ENCODE data around the gene CYP2C18. TPM values are rescaled to one million over a fixed set of nuclear protein-coding genes. Genes with fewer than 3 reads are reported as not detected.
A peak's percentile ranks its signal among the peaks of the same experiment; 100 is the strongest.

The CYP2C18 gene
- total RNA-seq, 4 donors from 2014 or later, result 1.1 to 17.2 (median 16.2) TPM; not detected in 1

DNA sequence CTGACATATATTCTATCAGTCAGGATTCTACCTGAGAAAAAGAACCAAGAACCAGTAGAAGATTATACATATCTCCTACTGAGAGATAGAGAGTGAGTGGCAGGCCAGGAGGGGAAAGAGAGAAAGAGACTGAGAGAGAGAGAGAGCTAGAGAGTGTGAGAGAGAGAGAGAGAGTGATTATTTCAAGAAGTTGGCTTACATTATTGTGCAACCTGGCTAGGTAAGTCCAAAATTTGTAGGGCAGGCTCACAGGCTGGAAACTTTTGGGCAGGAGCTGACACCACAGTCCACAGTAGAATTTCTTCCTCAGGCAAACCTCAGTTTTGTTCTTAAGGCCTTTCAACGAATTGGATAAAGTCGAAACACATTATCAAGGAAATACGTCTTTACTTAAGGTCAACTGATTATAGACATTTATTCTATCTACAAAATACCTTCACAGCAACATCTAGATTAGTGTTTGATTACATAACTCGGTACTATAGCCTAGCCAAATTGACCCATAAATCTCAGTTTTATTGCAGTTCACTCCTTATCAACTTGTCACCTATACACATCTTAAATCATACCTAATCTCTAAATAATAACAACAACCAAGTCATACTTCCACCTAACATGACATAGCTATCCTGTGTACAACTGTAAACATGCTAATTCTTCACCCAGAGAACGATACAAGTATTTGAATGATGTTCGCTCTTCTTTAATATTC, 17.0 kb upstream of the CYP2C18 start:
- intact Hi-C loops (cut with DNase I; ENCODE audit: low total_unique reads) (no loop called here), in situ Hi-C loops (cut with MboI; ENCODE audit: low pct_ligation_motif_present in 1 of 4, low pct_unique_long_range_greater_than_20kb in 1 of 4, low sequenced_read_pairs in 3 of 4) (no loop called here)
- H3K27me3 ChIP-seq, result no peaks in the 10 kb centered on the region
- H3K36me3 ChIP-seq, result no peaks in the 10 kb centered on the region
- 39 to 50% methylated on average over 6 of the region's 6 CpGs for WGBS, 2 donors (ENCODE audit: low coverage in 1 of 2)
- H3K4me1 ChIP-seq, result peaks cover 0 to 5% (median 2%) of the 10 kb centered on the region in 4 donors
- H3K9me3 ChIP-seq, result no peaks in the 10 kb centered on the region
- no peak for DNase-seq
- TF ChIP-seq POLR2AphosphoS5 (IDR thresholded peaks at IDR 0.05) (no peak), EP300 (IDR thresholded peaks at IDR 0.05; ENCODE audit: low read depth) (no peak), POLR2A (IDR thresholded peaks at IDR 0.05) (no peak)
- TF ChIP-seq, protein P1, sequence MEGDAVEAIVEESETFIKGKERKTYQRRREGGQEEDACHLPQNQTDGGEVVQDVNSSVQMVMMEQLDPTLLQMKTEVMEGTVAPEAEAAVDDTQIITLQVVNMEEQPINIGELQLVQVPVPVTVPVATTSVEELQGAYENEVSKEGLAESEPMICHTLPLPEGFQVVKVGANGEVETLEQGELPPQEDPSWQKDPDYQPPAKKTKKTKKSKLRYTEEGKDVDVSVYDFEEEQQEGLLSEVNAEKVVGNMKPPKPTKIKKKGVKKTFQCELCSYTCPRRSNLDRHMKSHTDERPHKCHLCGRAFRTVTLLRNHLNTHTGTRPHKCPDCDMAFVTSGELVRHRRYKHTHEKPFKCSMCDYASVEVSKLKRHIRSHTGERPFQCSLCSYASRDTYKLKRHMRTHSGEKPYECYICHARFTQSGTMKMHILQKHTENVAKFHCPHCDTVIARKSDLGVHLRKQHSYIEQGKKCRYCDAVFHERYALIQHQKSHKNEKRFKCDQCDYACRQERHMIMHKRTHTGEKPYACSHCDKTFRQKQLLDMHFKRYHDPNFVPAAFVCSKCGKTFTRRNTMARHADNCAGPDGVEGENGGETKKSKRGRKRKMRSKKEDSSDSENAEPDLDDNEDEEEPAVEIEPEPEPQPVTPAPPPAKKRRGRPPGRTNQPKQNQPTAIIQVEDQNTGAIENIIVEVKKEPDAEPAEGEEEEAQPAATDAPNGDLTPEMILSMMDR (IDR thresholded peaks at IDR 0.05), result no peak
- no peak overlapping the region for H3K4me3 ChIP-seq
- no peak overlapping the region for H3K27ac ChIP-seq

DNA sequence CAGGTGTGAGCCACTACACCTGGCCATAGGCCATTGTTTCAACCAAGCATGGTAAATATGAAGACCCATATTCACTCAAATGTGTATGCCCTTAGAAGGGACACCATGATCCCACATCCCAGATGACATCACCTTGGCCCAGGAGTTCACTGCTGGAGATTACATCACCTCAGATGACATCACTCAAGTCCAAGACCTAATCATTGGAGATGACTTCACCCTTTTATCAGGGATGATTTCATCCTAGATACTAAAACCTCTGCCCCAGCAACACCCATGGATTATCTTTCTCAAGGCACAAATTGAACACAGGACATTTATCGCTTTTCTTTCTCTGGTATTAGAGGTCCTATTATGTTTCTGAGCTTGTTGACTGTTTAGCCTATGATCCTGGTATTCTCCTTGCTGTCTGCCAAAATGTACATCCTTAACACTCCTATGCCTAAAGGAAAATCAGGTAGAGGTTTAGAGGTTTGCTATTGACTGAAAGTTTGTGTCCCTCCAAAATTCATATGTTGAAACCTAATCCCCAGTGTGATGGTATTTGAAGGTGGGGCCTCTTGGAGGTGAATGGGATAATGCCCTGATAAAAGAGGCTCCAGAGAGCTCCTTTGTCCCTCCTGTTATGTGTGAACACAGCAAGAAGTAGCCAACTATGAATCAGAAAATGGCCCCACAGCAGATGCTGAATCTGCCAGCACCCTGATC, 9.8 kb upstream of the CYP2C18 start:
- Histone ChIP-seq H3K4me1 (peaks cover 0 to 7% (median 0%) of the 10 kb centered on the region in 4 donors), H3K9me3 (no peaks in the 10 kb centered on the region), H3K27me3 (no peaks in the 10 kb centered on the region), H3K36me3 (no peaks in the 10 kb centered on the region), H3K4me3 (no peak overlapping the region), H3K27ac (no peak overlapping the region)
- DNase-seq, result no peak
- 83 to 100% methylated on average over 1 of the region's 1 CpG for WGBS, 2 donors (ENCODE audit: low coverage in 1 of 2)
- in situ Hi-C loops (cut with MboI; ENCODE audit: low pct_ligation_motif_present in 1 of 4, low pct_unique_long_range_greater_than_20kb in 1 of 4, low sequenced_read_pairs in 3 of 4), result no loop called here
- intact Hi-C loops (cut with DNase I; ENCODE audit: low total_unique reads), result no loop called here
- TF ChIP-seq POLR2A (IDR thresholded peaks at IDR 0.05) (no peak), EP300 (IDR thresholded peaks at IDR 0.05; ENCODE audit: low read depth) (no peak), POLR2AphosphoS5 (IDR thresholded peaks at IDR 0.05) (no peak)
- TF ChIP-seq, protein P1 (IDR thresholded peaks at IDR 0.05), result no peak

DNA sequence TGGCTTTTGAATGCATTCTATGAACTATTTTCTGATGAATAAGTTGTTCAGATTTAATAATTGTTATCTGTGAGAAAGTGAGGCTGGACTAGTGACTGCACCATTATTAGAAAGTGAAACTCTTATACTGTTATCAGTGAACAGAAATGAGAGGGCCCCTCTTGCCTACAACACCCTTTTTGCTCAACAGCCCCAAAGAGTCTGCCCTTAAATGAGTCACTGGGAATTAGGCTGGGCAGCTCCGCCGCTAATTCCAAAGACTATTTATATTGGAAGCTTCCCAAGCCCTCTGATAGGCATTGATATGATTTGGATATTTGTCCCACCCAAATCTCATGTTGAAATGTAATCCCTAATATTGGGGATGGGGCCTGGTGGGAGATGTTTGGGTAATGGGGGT, 7.0 kb upstream of the CYP2C18 start:
- Histone ChIP-seq H3K9me3 (no peaks in the 10 kb centered on the region), H3K27me3 (no peaks in the 10 kb centered on the region), H3K4me1 (peaks cover 0 to 23% (median 6%) of the 10 kb centered on the region in 4 donors), H3K4me3 (no peak overlapping the region), H3K36me3 (no peaks in the 10 kb centered on the region), H3K27ac (no peak overlapping the region)
- TF ChIP-seq, protein P1 (IDR thresholded peaks at IDR 0.05), result no peak
- TF ChIP-seq POLR2AphosphoS5 (IDR thresholded peaks at IDR 0.05), result no peak
- 78 to 90% methylated on average over 2 of the region's 2 CpGs for WGBS, 2 donors (ENCODE audit: low coverage in 1 of 2)
- in situ Hi-C loops (cut with MboI; ENCODE audit: low pct_ligation_motif_present in 1 of 4, low pct_unique_long_range_greater_than_20kb in 1 of 4, low sequenced_read_pairs in 3 of 4) (no loop called here), intact Hi-C loops (cut with DNase I; ENCODE audit: low total_unique reads) (no loop called here)
- DNase-seq, result no peak

DNA sequence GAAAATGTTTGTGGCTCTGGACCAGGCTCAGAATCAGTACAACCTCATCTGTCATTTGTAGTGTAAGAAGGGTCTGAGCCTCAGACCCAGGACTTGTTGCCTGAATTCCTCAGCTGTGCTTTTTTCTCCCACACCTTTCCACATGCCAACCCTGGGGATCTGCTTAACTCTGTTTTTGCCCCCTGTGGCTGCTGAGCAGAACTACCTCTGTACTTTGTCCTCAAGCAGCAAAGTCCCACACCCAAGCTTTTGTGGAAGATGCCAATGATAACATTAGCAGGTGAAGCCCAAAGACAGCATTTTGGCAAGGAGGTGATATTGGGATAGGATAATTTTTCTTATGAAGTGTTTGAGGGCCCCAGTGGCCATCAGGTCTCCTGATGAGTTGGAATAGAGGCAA, 5.8 kb upstream of the CYP2C18 start:
- Histone ChIP-seq H3K4me3 (no peak overlapping the region), H3K27me3 (no peaks in the 10 kb centered on the region), H3K4me1 (peaks cover 0 to 32% (median 11%) of the 10 kb centered on the region in 4 donors), H3K36me3 (no peaks in the 10 kb centered on the region), H3K27ac (peak overlapping the region in 2 of 4 donors; percentile 23 to 37), H3K9me3 (no peaks in the 10 kb centered on the region)
- in situ Hi-C loops (cut with MboI; ENCODE audit: low pct_ligation_motif_present in 1 of 4, low pct_unique_long_range_greater_than_20kb in 1 of 4, low sequenced_read_pairs in 3 of 4) (no loop called here), intact Hi-C loops (cut with DNase I; ENCODE audit: low total_unique reads) (no loop called here)
- TF ChIP-seq, protein P1 (IDR thresholded peaks at IDR 0.05), result peak; percentile 21 to 66 (median 43)
- TF ChIP-seq POLR2AphosphoS5 (IDR thresholded peaks at IDR 0.05), result no peak
- DNase-seq, result peak; percentile 50
